Ascending aorta (tissue), 2 donors: ENCODE results near the gene ZNF831. TPM values are rescaled to one million over a fixed set of nuclear protein-coding genes. Genes with fewer than 3 reads are reported as not detected.

Experiments
- DNase-seq, 2 donors: peaks; one replicate each; pipeline ENCODE4 v3.0.0-alpha.2; 2019; ENCODE audit warnings: low spot score in 2 of 2
- H3K27ac ChIP-seq, 2 donors: fragments of 200-600 bp; sonication (generic); one replicate each; pipeline ENCODE4 v1.5.1; 2016 to 2017; ENCODE audit warnings: mild to moderate bottlenecking in 1 of 2
- H3K27me3 ChIP-seq: fragments of 200-600 bp; sonication (generic); one replicate; pipeline ENCODE4 v1.5.1; 2017
- H3K36me3 ChIP-seq, 2 donors: fragments of 200-600 bp; sonication (generic); one replicate each; pipeline ENCODE4 v1.5.1; 2016
- H3K4me1 ChIP-seq, 2 donors: fragments of 200-600 bp; sonication (generic); one replicate each; pipeline ENCODE4 v1.5.1; 2016 to 2017; ENCODE audit warnings: mild to moderate bottlenecking in 1 of 2
- H3K4me3 ChIP-seq, 2 donors: fragments of 200-600 bp; sonication (generic); one replicate each; pipeline ENCODE4 v1.5.1; 2016 to 2017; ENCODE audit warnings: mild to moderate bottlenecking in 1 of 2
- H3K9me3 ChIP-seq, 2 donors: fragments of 200-600 bp; sonication (generic); one replicate each; pipeline ENCODE4 v1.5.1; 2016
- CTCF ChIP-seq, 3 experiments: fragments of 200-600 bp in 2 of 3; fragments of 450-650 bp in 1 of 3; sonication (generic) in 2 of 3; IDR thresholded peaks; one replicate each; pipeline ENCODE4 v1.5.1; 2016 to 2019; ENCODE audit warnings: antibody characterized with exemption in 3 of 3, mild to moderate bottlenecking in 1 of 3, moderate library complexity in 1 of 3
- intact Hi-C: fragments of 100-400 bp; cut with DNase I; formaldehyde crosslinking; loops from one replicate; pipeline ENCODE4 v1.15.1; 2023
- total RNA-seq: library from RNA; depleted of rRNA; stranded (reverse); fragments of >200 nt; gene quantifications from one replicate; pipeline ENCODE4 v1.1.0, GENCODE V29; 2016

Gene ZNF831
- total RNA-seq, 1 donor from 2014 or later: 0.53 TPM

GRCh38 chr20:59161721-59162120 lies 1.9 kb upstream of the ZNF831 start:
- no peak overlapping the region for H3K27ac ChIP-seq
- intact Hi-C loops: no loop called here

GRCh38 chr20:59164686-59165391 lies 1.2 kb downstream of the ZNF831 start:
- no peaks in the 10 kb centered on the region for H3K36me3 ChIP-seq
- no peaks in the 10 kb centered on the region for H3K9me3 ChIP-seq
- H3K4me1 ChIP-seq: no peaks in the 10 kb centered on the region
- intact Hi-C loops: no loop called here
- no peak overlapping the region for H3K4me3 ChIP-seq
- DNase-seq: peak in 1 of 2 donors; percentile 52
- TF ChIP-seq CTCF (IDR thresholded peaks at IDR 0.05): no peak
- no peak overlapping the region for H3K27ac ChIP-seq
- H3K27me3 ChIP-seq: no peaks in the 10 kb centered on the region

More at GRCh38 chr20:59161721-59162120, 1.9 kb upstream of the ZNF831 start:
- H3K4me1 ChIP-seq: no peaks in the 10 kb centered on the region
- H3K36me3 ChIP-seq: no peaks in the 10 kb centered on the region
- no peaks in the 10 kb centered on the region for H3K27me3 ChIP-seq
- H3K4me3 ChIP-seq: no peak overlapping the region
- no peak for TF ChIP-seq CTCF (IDR thresholded peaks at IDR 0.05)
- H3K9me3 ChIP-seq: no peaks in the 10 kb centered on the region
- DNase-seq: no peak

DNA sequence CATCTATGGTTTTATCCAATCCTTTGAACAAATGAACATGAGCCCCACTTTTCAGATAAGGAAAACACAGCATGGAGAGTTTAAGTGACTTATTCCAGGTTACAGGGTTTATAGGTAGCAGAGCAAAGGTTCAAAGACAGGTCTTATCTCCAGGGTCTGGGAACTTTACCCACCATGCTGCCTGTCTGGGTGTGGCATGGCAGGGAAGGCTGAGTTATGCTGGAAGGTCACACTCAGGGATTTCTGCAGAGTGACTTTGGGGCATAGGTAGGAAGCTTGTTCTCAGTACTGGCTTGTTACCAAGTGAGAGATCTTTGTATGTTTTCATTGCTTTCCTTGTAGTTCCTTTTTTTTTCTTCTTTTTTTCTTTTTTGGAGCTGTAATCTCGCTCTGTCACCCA lies 1.8 kb downstream of the ZNF831 start:
- H3K4me3 ChIP-seq: no peak overlapping the region
- H3K27me3 ChIP-seq: no peaks in the 10 kb centered on the region
- DNase-seq: no peak
- intact Hi-C loops: no loop called here
- no peaks in the 10 kb centered on the region for H3K9me3 ChIP-seq
- H3K27ac ChIP-seq: no peak overlapping the region
- no peaks in the 10 kb centered on the region for H3K4me1 ChIP-seq
- H3K36me3 ChIP-seq: no peaks in the 10 kb centered on the region
- TF ChIP-seq CTCF (IDR thresholded peaks at IDR 0.05): no peak

DNA sequence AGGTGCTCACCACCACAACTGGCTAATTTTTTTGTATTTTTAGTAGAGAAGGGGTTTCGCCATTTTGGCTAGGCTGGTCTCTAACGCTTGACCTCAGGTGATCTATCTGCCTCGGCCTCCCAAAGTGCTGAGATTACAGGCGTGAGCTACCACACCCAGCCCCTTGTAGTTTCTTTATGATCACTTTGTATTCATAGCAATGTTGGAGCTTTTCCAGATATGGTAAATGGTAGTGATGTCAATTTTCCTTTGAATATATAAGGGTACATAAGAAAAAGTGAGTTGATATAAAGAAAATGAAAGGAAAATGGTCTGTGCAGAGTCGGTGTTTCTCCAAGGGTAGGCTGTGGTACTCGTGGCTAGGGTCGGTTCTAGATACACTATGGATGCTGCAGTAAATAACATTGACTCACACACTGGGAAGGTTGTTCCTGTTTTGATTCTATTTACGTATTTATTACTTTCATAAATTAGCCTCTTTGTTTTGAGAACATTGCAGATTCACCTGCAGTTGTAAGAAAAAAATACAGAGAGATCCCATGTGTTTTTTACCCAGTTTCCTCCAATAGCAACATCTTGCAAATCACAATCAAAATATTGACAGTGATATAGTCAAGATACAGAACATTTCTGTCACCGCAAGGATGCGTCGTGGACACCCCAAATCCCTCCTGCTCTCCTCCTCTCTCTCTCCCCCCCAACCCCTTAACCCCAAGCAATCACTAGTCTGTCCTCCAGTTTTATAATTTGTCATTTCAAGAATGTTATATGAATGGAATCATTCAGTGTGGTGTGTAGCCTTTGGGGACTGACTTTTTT lies 2.5 kb downstream of the ZNF831 start:
- DNase-seq: no peak
- no peak for TF ChIP-seq CTCF (IDR thresholded peaks at IDR 0.05)
- Histone ChIP-seq H3K36me3 (no peaks in the 10 kb centered on the region), H3K27ac (no peak overlapping the region), H3K4me1 (no peaks in the 10 kb centered on the region), H3K4me3 (no peak overlapping the region), H3K9me3 (no peaks in the 10 kb centered on the region), H3K27me3 (no peaks in the 10 kb centered on the region)
- intact Hi-C loops: no loop called here

DNA sequence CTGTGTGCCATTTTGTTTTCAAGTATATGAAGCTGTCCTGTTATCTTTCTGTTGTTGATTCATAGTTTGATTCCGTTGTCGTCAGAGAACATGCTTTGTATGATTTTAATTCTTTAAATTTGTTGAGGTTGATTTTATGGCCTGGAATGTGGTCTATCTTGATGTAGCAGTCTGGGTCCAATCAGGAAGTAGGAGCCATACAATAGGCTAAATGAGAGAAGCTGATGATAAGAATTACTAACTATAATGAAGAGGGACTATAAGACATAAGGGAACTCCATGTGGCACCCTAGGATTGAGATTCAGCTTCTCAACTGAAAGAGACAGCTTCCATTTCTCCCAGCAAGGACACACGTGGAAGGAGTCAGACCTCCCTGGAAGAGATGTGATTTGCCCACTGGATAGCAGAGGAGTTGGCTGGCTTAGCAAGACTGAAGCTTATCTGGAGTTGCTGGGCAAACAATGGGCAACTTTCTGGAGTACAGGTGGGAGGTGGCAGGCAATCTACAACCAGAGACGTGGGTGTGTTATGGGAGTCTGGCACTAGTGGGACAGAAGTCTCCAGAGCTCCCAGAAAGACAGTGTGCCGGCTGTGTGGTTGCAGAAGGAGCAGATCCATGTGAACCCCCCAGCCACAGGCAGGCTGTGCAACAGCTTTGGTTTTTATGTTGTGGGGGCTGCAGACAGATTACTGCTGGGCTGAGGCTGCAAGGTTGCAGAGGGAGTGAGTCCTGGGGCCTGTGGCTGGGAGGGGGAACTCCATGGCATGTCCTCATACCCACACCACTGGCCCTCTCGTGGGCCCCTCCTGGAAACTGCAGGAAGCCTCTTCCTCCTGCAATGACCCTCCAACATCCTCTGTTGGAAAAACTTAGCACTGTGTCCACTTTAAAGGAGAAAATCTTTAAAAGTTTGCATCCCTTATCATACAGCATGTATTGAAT lies 7.1 kb downstream of the ZNF831 start:
- DNase-seq: no peak
- no peaks in the 10 kb centered on the region for H3K4me1 ChIP-seq
- H3K36me3 ChIP-seq: no peaks in the 10 kb centered on the region
- H3K4me3 ChIP-seq: no peak overlapping the region
- TF ChIP-seq CTCF (IDR thresholded peaks at IDR 0.05): no peak
- intact Hi-C loops: no loop called here
- no peaks in the 10 kb centered on the region for H3K27me3 ChIP-seq
- H3K27ac ChIP-seq: no peak overlapping the region
- H3K9me3 ChIP-seq: no peaks in the 10 kb centered on the region
